Caco-2 (cell line): ENCODE results near the gene LIAS. TPM values are rescaled to one million over a fixed set of nuclear protein-coding genes. Genes with fewer than 3 reads are reported as not detected.

Experiments used
- BruUV-seq: library from RNA; stranded (reverse); fragments of 400-500 nt; replicated peaks from 2 replicates; lab custom pipeline; 2021; lab: Mats Ljungman, UMichigan
- CTCF ChIA-PET: fragments of 300-600 bp; sonication (Branson Sonifier 250); formaldehyde crosslinking; loops from one replicate; lab custom pipeline; 2022; ENCODE audit warnings: antibody characterized with exemption; lab: Charles Lee
- POLR2A ChIA-PET: fragments of 300-600 bp; sonication (Branson Sonifier 250); formaldehyde crosslinking; loops from one replicate; lab custom pipeline; 2022; ENCODE audit warnings: antibody characterized with exemption; lab: Charles Lee
- DNase-seq, 2 experiments: peaks; one replicate each; pipeline versions ENCODE4 v3.0.0 to v3.0.0-alpha.2; 2020 to 2022
- H3K27me3 ChIP-seq: replicated peaks from 2 replicates; pipeline ENCODE4 v1.6.0; 2011; ENCODE audit warnings: low read length; ENCODE audit not compliant: control insufficient read depth, insufficient read depth
- H3K36me3 ChIP-seq: 2 replicates; pipeline ENCODE4 v1.5.1; 2011; ENCODE audit warnings: low read length; ENCODE audit not compliant: control insufficient read depth, insufficient read depth
- H3K4me1 ChIP-seq: fragments of 250-450 bp; sonication (Bioruptor Pico); 2 replicates; pipeline ENCODE4 v1.5.1; 2020; ENCODE audit warnings: mild to moderate bottlenecking
- H3K4me3 ChIP-seq: 2 replicates; pipeline ENCODE4 v1.5.1; 2011; ENCODE audit warnings: low read depth, mild to moderate bottlenecking, control low read depth, low read length
- H3K9me3 ChIP-seq: fragments of 250-450 bp; sonication (Bioruptor Pico); 2 replicates; pipeline ENCODE4 v1.5.1; 2020; ENCODE audit warnings: mild to moderate bottlenecking, moderate library complexity
- H3K27ac Mint-ChIP-seq: one replicate; pipeline ENCODE4 v1.8.0; 2022; ENCODE audit warnings: mixed read lengths; ENCODE audit not compliant: unreplicated experiment
- H3K27me3 Mint-ChIP-seq: one replicate; pipeline ENCODE4 v1.8.0; 2022; ENCODE audit warnings: mixed read lengths; ENCODE audit not compliant: insufficient read depth, unreplicated experiment
- H3K36me3 Mint-ChIP-seq: one replicate; pipeline ENCODE4 v1.8.0; 2022; ENCODE audit warnings: mild to moderate bottlenecking, mixed read lengths; ENCODE audit not compliant: insufficient read depth, unreplicated experiment
- H3K4me1 Mint-ChIP-seq: one replicate; pipeline ENCODE4 v1.8.0; 2022; ENCODE audit warnings: low read depth, mixed read lengths; ENCODE audit not compliant: unreplicated experiment
- H3K4me3 Mint-ChIP-seq: one replicate; pipeline ENCODE4 v1.8.0; 2022; ENCODE audit warnings: mild to moderate bottlenecking, moderate library complexity, mixed read lengths; ENCODE audit not compliant: unreplicated experiment
- H3K9me3 Mint-ChIP-seq: one replicate; pipeline ENCODE4 v1.8.0; 2022; ENCODE audit warnings: mixed read lengths; ENCODE audit not compliant: unreplicated experiment
- CTCF ChIP-seq, 2 experiments: fragments of 200-600 bp in 1 of 2; IDR thresholded peaks; 1 replicate in 1 of 2; 2 replicates in 1 of 2; pipeline versions ENCODE4 v1.5.1 to v1.8.0; 2011 to 2022; ENCODE audit warnings: antibody characterized with exemption in 1 of 2, control low read depth in 1 of 2, inconsistent platforms in 1 of 2, low read depth in 1 of 2, low read length in 1 of 2, mild to moderate bottlenecking in 1 of 2, moderate library complexity in 1 of 2; ENCODE audit not compliant: insufficient read depth in 1 of 2, severe bottlenecking in 1 of 2, unreplicated experiment in 1 of 2
- intact Hi-C: fragments of 100-400 bp; cut with micrococcal nuclease; formaldehyde crosslinking; loops from one replicate; pipeline ENCODE4 v1.10.0; 2022; ENCODE audit not compliant: unreplicated experiment
- total RNA-seq: library from RNA; stranded (reverse); gene quantifications from 2 replicates; pipeline ENCODE4 v1.2.3, GENCODE V29; 2022

Gene LIAS
- total RNA-seq, 1 experiment from 2014 or later, result 19.5 TPM

- Mint-ChIP-seq H3K27me3 (no peaks in the 10 kb centered on the region), H3K36me3 (peaks cover 11% of the 10 kb centered on the region), H3K27ac (no peak overlapping the region), H3K9me3 (peaks cover 10% of the 10 kb centered on the region), H3K4me3 (no peak overlapping the region), H3K4me1 (no peaks in the 10 kb centered on the region)
- Histone ChIP-seq H3K27me3 (no peaks in the 10 kb centered on the region), H3K4me1 (no peaks in the 10 kb centered on the region), H3K9me3 (peaks cover 6% of the 10 kb centered on the region), H3K4me3 (no peak overlapping the region), H3K36me3 (no peaks in the 10 kb centered on the region)
- POLR2A ChIA-PET, result no interaction called here
- no peak for DNase-seq
- no TSS peak for BruUV-seq
- intact Hi-C loops, result no loop called here
- CTCF ChIA-PET, result no interaction called here
- no peak for TF ChIP-seq CTCF (IDR thresholded peaks at IDR 0.05; ENCODE audit: insufficient read depth in 1 of 2, low read depth in 1 of 2, low read length in 1 of 2, severe bottlenecking in 1 of 2, unreplicated experiment in 1 of 2)
These were observed 21.4 kb downstream of the LIAS start for GRCh38 chr4:39480251-39480650.

GRCh38 chr4:39480902-39481695, 22.2 kb downstream of the LIAS start:
- POLR2A ChIA-PET, result no interaction called here

More at GRCh38 chr4:39480902-39481695, 22.2 kb downstream of the LIAS start:
- no peaks in the 10 kb centered on the region for H3K27me3 ChIP-seq
- no peak for TF ChIP-seq CTCF (IDR thresholded peaks at IDR 0.05; ENCODE audit: insufficient read depth in 1 of 2, low read depth in 1 of 2, low read length in 1 of 2, severe bottlenecking in 1 of 2, unreplicated experiment in 1 of 2)
- Mint-ChIP-seq H3K27ac (no peak overlapping the region), H3K36me3 (peaks cover 9% of the 10 kb centered on the region), H3K4me1 (no peaks in the 10 kb centered on the region), H3K4me3 (no peak overlapping the region), H3K9me3 (peaks cover 18% of the 10 kb centered on the region), H3K27me3 (no peaks in the 10 kb centered on the region)
- H3K36me3 ChIP-seq, result no peaks in the 10 kb centered on the region
- no TSS peak for BruUV-seq
- CTCF ChIA-PET, result no interaction called here
- H3K4me1 ChIP-seq, result no peaks in the 10 kb centered on the region
- no peak for DNase-seq
- no peak overlapping the region for H3K4me3 ChIP-seq
- intact Hi-C loops, result no loop called here
- H3K9me3 ChIP-seq, result peaks cover 6% of the 10 kb centered on the region
